PFSK-1 (cell line): ENCODE measurements around the gene LONP1.

ENCODE experiments used
- FOXP2 ChIP-seq: optimal IDR thresholded peaks from 2 replicates; pipeline ENCODE3; 2011; ENCODE audit warnings: borderline replicate concordance, control low read depth, inconsistent platforms; ENCODE audit not compliant: insufficient read depth; ENCODE audit errors: extremely low read length, extremely low read depth
- POLR2AphosphoS5 ChIP-seq: IDR thresholded peaks from 2 replicates; pipeline ENCODE4 v1.6.1; 2012; ENCODE audit warnings: low read depth, mild to moderate bottlenecking, control low read depth, low read length, moderate library complexity
- REST ChIP-seq, 2 experiments: IDR thresholded peaks; 2 replicates each; pipeline versions ENCODE4 v1.6.1 to v1.8.0; 2011 to 2012; ENCODE audit warnings: low read depth in 2 of 2, low read length in 2 of 2, control low read depth in 1 of 2, inconsistent platforms in 1 of 2, mild to moderate bottlenecking in 1 of 2, moderate library complexity in 1 of 2; ENCODE audit not compliant: insufficient read depth in 1 of 2
- TAF1 ChIP-seq: IDR thresholded peaks from 2 replicates; pipeline ENCODE4 v1.6.1; 2012; ENCODE audit warnings: low read length, control low read depth, borderline replicate concordance; ENCODE audit not compliant: insufficient read depth

GRCh38 chr19:5654931-5655330 lies 65.0 kb downstream of the LONP1 start:
- TF ChIP-seq REST (IDR thresholded peaks at IDR 0.05; ENCODE audit: insufficient read depth in 1 of 2, low read depth in 2 of 2, low read length in 2 of 2): no peak
- no peak for TF ChIP-seq POLR2AphosphoS5
- no peak for TF ChIP-seq TAF1
- no peak for TF ChIP-seq FOXP2
